ENCODE data around the gene PBRM1. TPM values are rescaled to one million over a fixed set of nuclear protein-coding genes. Genes with fewer than 3 reads are reported as not detected.
"Not testable (repeated sequence)": the region's sequence is repeated elsewhere in the genome, so short reads cannot be mapped to it uniquely, and the experiment has no call there.

The PBRM1 gene
- total RNA-seq = 43.6 and 91.2 TPM in 2 replicates

- DNase-seq (ENCODE audit: low read depth) = peak; percentile 87
Observed at GRCh38 chr3:52685709-52686691, at the start of gene PBRM1, which contains the start of gene GNL3. Gene PBRM1, minus strand, starts transcription at chr3:52685913. Gene GNL3, plus strand, starts transcription at chr3:52686032. Its CDS starts 61 bp downstream, at chr3:52686093.

GRCh38 chr3:52733256-52733891, 47.7 kb upstream of the PBRM1 start:
- no peak for DNase-seq (ENCODE audit: low read depth)

GRCh38 chr3:52731590-52731989, 45.9 kb upstream of the PBRM1 start:
- DNase-seq (ENCODE audit: low read depth) = no peak

- DNase-seq (ENCODE audit: low read depth) = no peak
Observed at GRCh38 chr3:52730681-52731080, 45.0 kb upstream of the PBRM1 start.

GRCh38 chr3:52728753-52729152, 43.0 kb upstream of the PBRM1 start:
- not testable (repeated sequence) for DNase-seq (ENCODE audit: low read depth)

GRCh38 chr3:52724511-52724910, 38.8 kb upstream of the PBRM1 start:
- no peak for DNase-seq (ENCODE audit: low read depth)

GRCh38 chr3:52723935-52724334, 38.2 kb upstream of the PBRM1 start:
- no peak for DNase-seq (ENCODE audit: low read depth)

GRCh38 chr3:52722491-52722890, 36.8 kb upstream of the PBRM1 start:
- peak; percentile 11 for DNase-seq (ENCODE audit: low read depth)

GRCh38 chr3:52721730-52722008, 36.0 kb upstream of the PBRM1 start:
- no peak for DNase-seq (ENCODE audit: low read depth)

GRCh38 chr3:52721002-52721729, 35.5 kb upstream of the PBRM1 start:
- no peak for DNase-seq (ENCODE audit: low read depth)

GRCh38 chr3:52719618-52720017, 33.9 kb upstream of the PBRM1 start:
- no peak for DNase-seq (ENCODE audit: low read depth)

- DNase-seq (ENCODE audit: low read depth) = no peak
Observed at GRCh38 chr3:52715714-52716305, 30.1 kb upstream of the PBRM1 start.

GRCh38 chr3:52714335-52715302, 28.9 kb upstream of the PBRM1 start:
- no peak for DNase-seq (ENCODE audit: low read depth)

- no peak for DNase-seq (ENCODE audit: low read depth)
Observed at GRCh38 chr3:52712291-52713212, 26.8 kb upstream of the PBRM1 start.

- DNase-seq (ENCODE audit: low read depth) = no peak
Observed at GRCh38 chr3:52710512-52710911, 24.8 kb upstream of the PBRM1 start.

GRCh38 chr3:52707585-52707984, 21.9 kb upstream of the PBRM1 start:
- no peak for DNase-seq (ENCODE audit: low read depth)

GRCh38 chr3:52705688-52706686, 20.3 kb upstream of the PBRM1 start, which contains the start of the genes GLT8D1 and SPCS1:
Gene GLT8D1, minus strand, starts transcription at chr3:52705791. Its CDS starts 5,331 bp downstream, at chr3:52700460.
Gene SPCS1, plus strand, starts transcription at chr3:52706106. Its CDS starts 141 bp downstream, at chr3:52706247.
- DNase-seq (ENCODE audit: low read depth) = peak; percentile 69

GRCh38 chr3:52705438-52705687, 19.6 kb upstream of the PBRM1 start:
- DNase-seq (ENCODE audit: low read depth) = no peak

Measured in renal cortical epithelial cell (primary cell).